GM21619 (cell line): ENCODE measurements around the gene GFM2.
"Not testable (repeated sequence)": the region's sequence is repeated elsewhere in the genome, so short reads cannot be mapped to it uniquely, and the experiment has no call there.

Experiments
- ATAC-seq: cut with Tn5 transposase; IDR thresholded peaks from one replicate; pipeline ENCODE4 v1.9.1; 2021; ENCODE audit not compliant: unreplicated experiment

GFM2 gene

DNA sequence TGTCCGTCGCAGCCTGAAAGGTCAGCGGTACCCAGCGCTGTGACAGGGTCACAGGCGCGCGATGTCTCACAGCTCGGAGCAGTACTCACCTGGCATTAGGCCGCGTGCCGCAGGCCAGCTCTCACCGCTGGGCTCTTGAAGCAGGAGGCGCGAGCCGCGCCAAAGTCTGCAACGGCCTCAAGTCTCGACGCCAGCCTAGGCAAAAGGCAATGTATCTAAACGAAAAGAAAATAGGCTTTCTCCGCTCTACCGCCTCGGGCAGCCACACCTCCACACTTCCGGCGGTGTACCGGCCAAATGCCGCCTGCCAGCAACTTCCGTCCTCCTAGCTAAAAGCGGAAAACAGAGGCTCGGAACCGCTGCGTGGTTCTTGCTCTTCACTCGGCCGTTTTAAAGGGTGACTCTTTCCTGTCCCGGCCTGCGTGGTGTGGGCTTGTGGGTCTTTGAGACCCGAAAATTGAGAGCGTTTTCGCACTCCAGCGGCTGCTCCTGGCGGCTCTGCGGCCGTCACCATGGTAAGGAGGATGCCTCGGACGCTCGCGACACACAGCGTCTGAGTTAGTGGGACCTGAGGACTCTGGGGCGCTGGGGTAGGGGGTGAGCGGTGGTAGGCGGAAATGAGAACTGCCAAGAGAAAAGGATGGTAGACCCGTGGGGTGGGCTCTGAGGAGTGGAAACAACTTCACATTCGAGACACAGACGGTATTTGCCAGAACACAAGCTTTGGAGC lies at the start of gene GFM2, which contains the start of gene NSA2:
Gene GFM2 (minus strand): TSS at position 269 of the 730 bp plus-strand sequence. CDS start 3,375 bp downstream, outside the sequence.
Gene NSA2 (plus strand): TSS at position 401 of the 730 bp plus-strand sequence. CDS start 112 bp downstream, at position 513.
- peak; percentile 86 for ATAC-seq

DNA sequence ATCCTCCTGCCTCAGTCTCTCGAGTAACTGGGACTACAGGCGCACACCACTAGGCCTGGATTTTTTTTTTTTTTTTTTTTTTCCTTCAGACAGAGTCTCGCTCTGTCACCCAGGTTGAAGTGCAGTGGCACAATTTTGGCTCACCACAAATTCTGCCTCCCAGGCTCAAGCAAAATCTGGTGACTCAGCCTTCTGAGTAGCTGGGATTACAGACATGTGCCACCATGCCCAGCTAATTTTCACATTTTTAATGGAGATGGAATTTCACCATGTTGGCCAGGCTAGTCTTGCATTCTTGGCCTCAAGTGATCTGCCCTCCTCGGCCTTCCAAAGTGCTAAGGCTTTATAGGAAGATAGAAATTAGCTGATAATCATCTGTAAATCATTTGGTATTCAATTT lies 44.0 kb upstream of the GFM2 start:
- no peak for ATAC-seq

DNA sequence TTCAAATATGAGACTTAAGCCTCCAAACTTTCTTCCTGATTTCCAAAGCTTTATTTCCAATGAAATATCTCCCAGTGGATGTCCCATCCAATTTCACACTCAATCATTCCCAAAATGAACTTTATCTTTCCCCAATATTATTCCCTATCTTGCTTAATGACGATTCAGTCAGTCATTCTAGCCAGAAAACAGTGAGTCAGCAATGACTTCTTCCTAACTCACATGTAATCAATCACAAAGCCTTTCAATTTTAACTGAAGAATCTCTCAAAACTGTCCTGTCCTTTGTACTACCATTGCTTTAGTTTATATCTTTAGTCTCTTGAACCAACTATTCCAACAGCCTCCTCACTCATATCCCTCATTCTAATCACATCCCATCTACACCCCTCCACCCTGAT lies 35.0 kb upstream of the GFM2 start:
- ATAC-seq = no peak

DNA sequence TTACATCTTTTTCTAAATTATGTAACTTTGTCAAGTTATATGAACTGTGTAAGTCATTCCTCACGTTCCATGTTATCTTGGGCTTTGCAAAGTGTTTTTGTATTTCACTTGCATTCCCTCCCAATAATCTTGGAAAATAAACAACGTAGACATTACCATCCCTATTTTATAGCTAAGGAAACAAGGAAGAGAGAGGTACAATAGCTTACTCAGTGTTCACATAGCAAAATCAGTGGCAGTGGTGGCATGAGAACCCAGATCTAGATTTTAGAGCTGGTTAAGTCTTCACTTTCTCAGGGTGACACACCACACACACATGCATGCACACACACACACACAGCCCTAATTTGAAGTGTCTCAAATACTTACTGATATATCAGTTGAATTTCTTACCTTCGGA lies 34.3 kb upstream of the GFM2 start:
- no peak for ATAC-seq

GRCh38 chr5:74798977-74799911 lies 32.3 kb upstream of the GFM2 start:
- no peak for ATAC-seq

- not testable (repeated sequence) for ATAC-seq
Measured at GRCh38 chr5:74791669-74792068, 24.8 kb upstream of the GFM2 start.

DNA sequence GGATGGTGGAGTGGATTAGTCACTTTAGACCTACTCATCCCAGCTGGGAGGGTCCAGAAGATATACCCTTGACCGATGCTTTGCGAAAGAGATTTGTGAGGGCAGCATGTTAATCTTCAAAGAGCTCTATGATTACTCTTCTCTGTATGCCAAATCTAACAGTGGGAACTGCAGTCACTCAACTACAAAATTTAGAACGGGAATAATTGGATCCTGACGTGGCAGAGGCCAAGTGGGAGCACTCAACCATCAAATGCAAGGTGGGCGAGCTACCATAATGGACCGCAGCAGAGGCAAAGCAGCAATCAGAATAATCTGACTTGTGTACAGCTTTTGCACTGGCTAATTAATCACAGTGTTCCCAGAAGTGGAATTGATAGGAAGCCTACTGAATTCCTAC lies 20.5 kb upstream of the GFM2 start:
- no peak for ATAC-seq

DNA sequence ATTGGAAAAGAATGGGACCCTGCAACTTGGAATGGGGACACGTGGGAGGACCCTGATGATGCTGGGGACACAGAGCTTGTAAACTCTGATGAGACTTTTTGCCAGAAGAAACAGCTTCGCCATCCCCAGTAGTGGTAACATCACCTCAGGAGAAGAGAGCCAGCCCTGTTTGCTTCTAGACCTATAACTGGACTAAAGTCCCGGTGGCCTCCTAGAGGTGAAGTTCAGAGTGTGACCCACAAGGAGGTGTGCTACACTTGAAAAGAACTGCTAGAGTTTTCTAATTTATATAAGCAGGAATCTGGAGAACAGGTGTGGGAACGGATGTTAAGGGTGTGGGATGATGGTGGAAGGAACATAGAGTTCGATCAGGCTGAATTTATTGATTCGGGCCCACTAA lies 19.9 kb upstream of the GFM2 start:
- no peak for ATAC-seq

DNA sequence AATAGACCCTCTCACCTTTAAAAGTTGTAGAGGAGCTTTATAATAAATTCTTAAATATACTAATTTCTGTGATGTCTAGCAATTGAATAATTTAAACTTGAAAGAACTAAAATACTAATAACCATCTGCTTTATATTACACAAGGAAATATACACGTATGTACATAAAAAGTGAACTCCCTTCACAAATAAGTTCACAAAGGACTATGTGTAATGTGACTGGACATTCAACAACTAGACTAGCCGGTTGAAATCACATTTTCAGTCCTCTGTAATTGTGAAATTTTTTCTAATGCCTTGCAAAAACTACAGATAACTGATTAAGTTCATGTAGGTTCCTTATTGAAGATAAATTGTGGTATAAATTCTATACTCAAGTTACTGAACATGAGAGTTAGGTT lies 11.7 kb upstream of the GFM2 start:
- no peak for ATAC-seq

- no peak for ATAC-seq
Measured at GRCh38 chr5:74772359-74772758, 5.4 kb upstream of the GFM2 start.

GRCh38 chr5:74767579-74767913 lies 629 bp upstream of the GFM2 start:
- ATAC-seq = peak; percentile 13

- peak; percentile 34 for ATAC-seq
Measured at GRCh38 chr5:74766418-74766848, 484 bp downstream of the GFM2 start.

GRCh38 chr5:74765929-74766328 lies 988 bp downstream of the GFM2 start:
- no peak for ATAC-seq

DNA sequence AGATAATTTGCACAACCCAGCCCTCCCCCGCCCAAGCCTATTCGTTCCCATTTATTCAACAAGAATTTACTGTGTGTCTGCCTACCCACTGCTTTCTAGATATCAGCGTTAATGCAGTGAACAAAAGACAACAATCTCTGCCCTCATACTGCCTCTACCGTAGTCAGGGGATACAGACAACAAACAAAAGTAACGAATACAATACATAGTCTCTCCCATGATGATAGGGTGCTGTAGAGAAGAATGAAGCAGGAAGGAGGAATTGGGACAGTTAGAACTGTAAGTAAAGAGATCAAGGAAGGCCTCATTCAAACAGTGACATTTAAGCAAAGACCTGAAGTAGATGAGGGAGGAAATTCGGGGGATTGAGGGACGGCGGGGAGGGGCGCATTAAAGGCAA lies 1.7 kb downstream of the GFM2 start:
- ATAC-seq = no peak

DNA sequence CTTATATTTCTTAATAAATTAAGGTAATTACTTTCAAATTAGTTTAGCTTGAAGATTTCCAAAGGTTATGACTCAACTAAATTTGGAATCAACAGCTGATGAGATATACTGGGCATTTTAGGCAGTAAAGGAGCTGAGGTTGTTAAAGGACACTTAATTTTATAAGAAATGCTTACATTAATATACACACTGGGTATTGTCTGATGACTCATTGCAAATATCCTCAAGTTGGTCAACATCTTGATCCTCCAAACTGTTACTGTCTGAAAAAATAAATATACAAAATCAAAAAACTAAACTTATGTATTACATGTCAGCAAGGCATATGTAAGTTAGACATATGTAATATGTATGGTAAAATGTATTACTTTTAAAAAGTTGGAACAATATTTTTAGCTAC lies 3.4 kb downstream of the GFM2 start:
- ATAC-seq = no peak

DNA sequence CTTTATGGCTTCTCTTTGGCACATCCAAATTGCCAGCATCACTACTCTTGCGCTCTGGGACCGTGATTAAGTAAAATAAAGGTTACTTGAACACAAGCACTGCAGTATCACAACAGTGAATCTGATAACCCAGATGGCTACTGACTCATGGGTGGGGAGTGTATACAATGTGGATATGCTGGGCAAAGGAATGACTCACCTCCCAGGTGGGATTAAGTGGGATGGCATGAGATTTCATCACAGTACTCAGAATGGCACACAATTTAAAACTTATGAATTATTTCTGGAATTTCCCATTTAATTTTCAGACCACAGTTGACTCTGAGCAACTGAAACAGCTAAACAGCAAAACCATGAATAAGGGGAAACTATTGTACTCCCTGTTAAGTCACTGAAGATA lies 4.3 kb downstream of the GFM2 start:
- ATAC-seq = no peak

GRCh38 chr5:74761241-74761640 lies 5.7 kb downstream of the GFM2 start:
- no peak for ATAC-seq

DNA sequence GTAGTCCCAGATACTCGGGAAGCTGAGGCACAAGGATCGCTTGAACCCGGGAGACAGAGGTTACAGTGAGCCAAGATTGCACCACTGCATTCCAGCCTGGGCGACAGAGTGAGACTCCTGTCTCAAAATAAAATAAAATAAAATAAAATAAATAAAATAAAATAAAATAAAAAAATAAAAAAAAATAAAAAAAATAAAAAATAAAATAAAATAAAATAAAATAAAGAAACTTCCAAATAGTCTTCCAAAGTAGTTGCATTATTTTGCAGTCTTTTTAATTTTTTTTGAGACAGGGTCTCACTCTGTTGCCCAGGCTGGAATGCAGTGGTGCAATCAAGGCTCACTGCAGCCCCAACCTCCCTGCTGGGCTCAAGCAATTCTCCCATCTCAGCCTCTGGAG lies 18.2 kb downstream of the GFM2 start:
- ATAC-seq = not testable (repeated sequence)

- no peak for ATAC-seq
Measured at GRCh38 chr5:74738406-74738805, 28.5 kb downstream of the GFM2 start.

DNA sequence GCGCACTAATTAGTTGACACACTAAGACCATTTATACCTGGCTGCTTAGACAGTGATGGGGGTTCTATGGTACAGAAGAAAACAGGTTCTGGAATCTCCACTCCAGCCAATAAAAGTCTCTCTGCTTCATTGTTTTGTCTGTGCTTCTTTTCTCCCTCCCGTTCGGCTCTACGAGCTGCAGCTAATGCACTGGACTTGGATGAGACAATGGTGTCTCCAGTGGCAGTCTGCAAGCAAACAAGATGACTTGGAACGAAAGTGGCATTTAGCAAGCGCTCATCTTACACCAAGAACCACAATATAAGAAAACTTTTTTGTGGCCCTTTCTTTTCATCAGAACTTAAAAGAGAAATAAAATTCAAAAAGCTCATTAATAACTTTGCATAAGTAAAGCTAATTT lies 30.2 kb downstream of the GFM2 start:
- no peak for ATAC-seq

GRCh38 chr5:74725331-74725730 lies 41.6 kb downstream of the GFM2 start:
- ATAC-seq = no peak

DNA sequence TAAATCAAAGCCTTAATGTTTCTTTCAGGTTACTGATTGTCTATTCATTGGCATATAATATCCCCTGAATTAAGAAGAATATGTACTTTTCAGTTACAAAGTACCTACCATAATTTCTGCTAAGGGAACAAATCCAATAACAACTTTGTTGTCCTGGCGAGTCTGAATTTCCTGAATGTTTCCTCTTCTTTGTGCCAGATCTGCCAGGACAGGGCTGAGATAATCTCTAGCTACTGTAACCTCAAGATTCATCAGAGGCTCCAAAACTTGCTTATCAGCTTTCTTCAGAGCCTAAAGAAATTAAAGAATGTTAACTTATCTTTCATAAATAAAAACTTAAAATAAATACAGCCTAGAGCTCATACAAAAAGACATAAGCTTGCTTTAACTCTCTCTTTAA lies 44.6 kb downstream of the GFM2 start:
- no peak for ATAC-seq
